H9 (cell line): Measurements from ENCODE around the gene HNRNPR. TPM values are rescaled to one million over a fixed set of nuclear protein-coding genes. Genes with fewer than 3 reads are reported as not detected.

ENCODE experiments used
- DNase-seq: peaks from one replicate; pipeline ENCODE4 v3.0.0-alpha.2; 2017
- H2AFZ ChIP-seq: one replicate; pipeline ENCODE4 v1.6.1; 2013; ENCODE audit warnings: mild to moderate bottlenecking, low read length, control low read depth, moderate library complexity
- H2AK5ac ChIP-seq: 2 replicates; pipeline ENCODE4 v1.6.1; 2013; ENCODE audit warnings: low read length, control low read depth, mixed read lengths; ENCODE audit not compliant: insufficient read length
- H2BK120ac ChIP-seq: one replicate; pipeline ENCODE4 v1.6.1; 2013; ENCODE audit warnings: low read depth, mild to moderate bottlenecking, low read length, control low read depth, inconsistent platforms; ENCODE audit not compliant: poor library complexity, severe bottlenecking
- H2BK12ac ChIP-seq: 2 replicates; pipeline ENCODE4 v1.6.1; 2013; ENCODE audit warnings: low read length, control low read depth, mixed read lengths, low read depth; ENCODE audit not compliant: insufficient read length
- H2BK15ac ChIP-seq: 2 replicates; pipeline ENCODE4 v1.6.1; 2013; ENCODE audit warnings: low read depth, low read length, control low read depth
- H2BK20ac ChIP-seq: one replicate; pipeline ENCODE4 v1.6.1; 2013; ENCODE audit warnings: low read depth, mild to moderate bottlenecking, low read length, control low read depth, inconsistent platforms; ENCODE audit not compliant: poor library complexity, severe bottlenecking
- H2BK5ac ChIP-seq: 2 replicates; pipeline ENCODE4 v1.6.1; 2013; ENCODE audit warnings: low read length, control low read depth, mixed read lengths; ENCODE audit not compliant: insufficient read length
- H3K14ac ChIP-seq: 2 replicates; pipeline ENCODE4 v1.6.1; 2013; ENCODE audit warnings: low read length, control low read depth; ENCODE audit not compliant: insufficient read depth
- H3K18ac ChIP-seq: 2 replicates; pipeline ENCODE4 v1.6.1; 2013; ENCODE audit warnings: low read depth, mild to moderate bottlenecking, mixed read lengths, low read length, control low read depth; ENCODE audit not compliant: insufficient read length
- H3K23ac ChIP-seq: 2 replicates; pipeline ENCODE4 v1.6.1; 2013; ENCODE audit warnings: low read length, control low read depth, mixed read lengths, low read depth; ENCODE audit not compliant: insufficient read length
- H3K23me2 ChIP-seq: 2 replicates; pipeline ENCODE4 v1.6.1; 2013; ENCODE audit warnings: low read depth, mild to moderate bottlenecking, mixed read lengths, low read length, control low read depth; ENCODE audit not compliant: insufficient read length, poor library complexity, severe bottlenecking
- H3K27ac ChIP-seq: 2 replicates; pipeline ENCODE4 v1.5.1; 2013; ENCODE audit warnings: low read length, control low read depth, mixed read lengths, low read depth; ENCODE audit not compliant: insufficient read length
- H3K27me3 ChIP-seq: 2 replicates; pipeline ENCODE4 v1.6.1; 2013; ENCODE audit warnings: low read length, control low read depth, inconsistent platforms; ENCODE audit not compliant: insufficient read depth
- H3K4ac ChIP-seq: 2 replicates; pipeline ENCODE4 v1.6.1; 2013; ENCODE audit warnings: low read depth, mild to moderate bottlenecking, control low read depth, inconsistent platforms, low read length, moderate library complexity
- H3K4me1 ChIP-seq: 2 replicates; pipeline ENCODE4 v1.6.1; 2013; ENCODE audit warnings: low read length, control low read depth, inconsistent platforms; ENCODE audit not compliant: insufficient read depth
- H3K4me2 ChIP-seq: 2 replicates; pipeline ENCODE4 v1.6.1; 2013; ENCODE audit warnings: low read length, control low read depth, mixed read lengths; ENCODE audit not compliant: insufficient read length, insufficient read depth
- H3K56ac ChIP-seq: 2 replicates; pipeline ENCODE4 v1.6.1; 2013; ENCODE audit warnings: low read depth, mild to moderate bottlenecking, mixed read lengths, low read length, control low read depth; ENCODE audit not compliant: insufficient read length
- H3K79me1 ChIP-seq: 2 replicates; pipeline ENCODE4 v1.6.1; 2013; ENCODE audit warnings: low read depth, mild to moderate bottlenecking, moderate library complexity, low read length, control low read depth, inconsistent platforms; ENCODE audit not compliant: insufficient read depth, poor library complexity, severe bottlenecking
- H3K79me2 ChIP-seq: 2 replicates; pipeline ENCODE4 v1.6.1; 2013; ENCODE audit warnings: low read length, control low read depth, inconsistent platforms; ENCODE audit not compliant: insufficient read depth
- H3K9ac ChIP-seq: 2 replicates; pipeline ENCODE4 v1.6.1; 2013; ENCODE audit warnings: low read length, control low read depth, mixed read lengths; ENCODE audit not compliant: insufficient read length; ENCODE audit errors: extremely low read depth
- H3K9me3 ChIP-seq: one replicate; pipeline ENCODE4 v1.6.1; 2013; ENCODE audit warnings: low read depth, low read length, inconsistent platforms; ENCODE audit not compliant: control insufficient read depth
- H3T11ph ChIP-seq: one replicate; pipeline ENCODE4 v1.6.1; 2013; ENCODE audit warnings: mild to moderate bottlenecking, low read length, control low read depth, inconsistent platforms
- H4K20me1 ChIP-seq: one replicate; pipeline ENCODE4 v1.6.1; 2013; ENCODE audit not compliant: control insufficient read depth, insufficient read length, insufficient read depth
- H4K5ac ChIP-seq: 2 replicates; pipeline ENCODE4 v1.6.1; 2013; ENCODE audit warnings: low read depth, mild to moderate bottlenecking, mixed read lengths, low read length, control low read depth; ENCODE audit not compliant: insufficient read length
- H4K8ac ChIP-seq: replicated peaks from 2 replicates; pipeline ENCODE4 v1.6.1; 2013; ENCODE audit warnings: low read length, control low read depth, mixed read lengths, low read depth; ENCODE audit not compliant: insufficient read length
- H4K91ac ChIP-seq: 2 replicates; pipeline ENCODE4 v1.6.1; 2013; ENCODE audit warnings: low read depth, mild to moderate bottlenecking, moderate library complexity, mixed read lengths, low read length, control low read depth; ENCODE audit not compliant: insufficient read length
- H3K27ac Mint-ChIP-seq, 3 experiments: 2 replicates in 2 of 3; 3 replicates in 1 of 3; pipeline ENCODE4 v1.8.0; 2020 to 2021; ENCODE audit warnings: mixed read lengths in 3 of 3, mild to moderate bottlenecking in 1 of 3, moderate library complexity in 1 of 3
- H3K27me3 Mint-ChIP-seq: 2 replicates; pipeline ENCODE4 v1.8.0; 2021; ENCODE audit warnings: low read depth, mild to moderate bottlenecking, moderate library complexity, mixed read lengths
- H3K36me3 Mint-ChIP-seq, 3 experiments: 2 replicates in 2 of 3; 3 replicates in 1 of 3; pipeline ENCODE4 v1.8.0; 2020 to 2021; ENCODE audit warnings: low read depth in 3 of 3, mixed read lengths in 3 of 3; ENCODE audit not compliant: insufficient read depth in 1 of 3
- H3K4me1 Mint-ChIP-seq, 2 experiments: 2 replicates each; pipeline ENCODE4 v1.8.0; 2020; ENCODE audit warnings: mixed read lengths in 2 of 2
- H3K4me3 Mint-ChIP-seq, 2 experiments: 2 replicates in 1 of 2; 3 replicates in 1 of 2; pipeline ENCODE4 v1.8.0; 2020 to 2021; ENCODE audit warnings: mild to moderate bottlenecking in 2 of 2, mixed read lengths in 2 of 2, moderate library complexity in 1 of 2
- H3K9me3 Mint-ChIP-seq, 2 experiments: 2 replicates in 1 of 2; 3 replicates in 1 of 2; pipeline ENCODE4 v1.8.0; 2020; ENCODE audit warnings: mild to moderate bottlenecking in 2 of 2, mixed read lengths in 2 of 2, moderate library complexity in 1 of 2
- WGBS: extraction: QIAGEN DNeasy Blood & Tissue Kit; methylation state at CpG from one replicate; pipeline ENCODE4 v1.1.7; 2013; ENCODE audit warnings: missing lambda C conversion rate, low lambda C conversion rate, mixed read lengths; ENCODE audit not compliant: insufficient read length; ENCODE audit errors: extremely low coverage; 5-methylcytosine and 5-hydroxymethylcytosine counted together
- total RNA-seq: library from RNA; stranded (reverse); gene quantifications from 2 replicates; pipeline ENCODE4 v1.2.1, GENCODE V29; 2021
- TF ChIP-seq, protein P1 (sequence below): fragments of 200-600 bp; sonication (generic); conservative IDR thresholded peaks from 3 replicates; pipeline ENCODE4 v1.8.0; 2021; ENCODE audit warnings: antibody characterized with exemption, mild to moderate bottlenecking

HNRNPR gene
- total RNA-seq, 1 experiment from 2014 or later: 196 TPM

DNA sequence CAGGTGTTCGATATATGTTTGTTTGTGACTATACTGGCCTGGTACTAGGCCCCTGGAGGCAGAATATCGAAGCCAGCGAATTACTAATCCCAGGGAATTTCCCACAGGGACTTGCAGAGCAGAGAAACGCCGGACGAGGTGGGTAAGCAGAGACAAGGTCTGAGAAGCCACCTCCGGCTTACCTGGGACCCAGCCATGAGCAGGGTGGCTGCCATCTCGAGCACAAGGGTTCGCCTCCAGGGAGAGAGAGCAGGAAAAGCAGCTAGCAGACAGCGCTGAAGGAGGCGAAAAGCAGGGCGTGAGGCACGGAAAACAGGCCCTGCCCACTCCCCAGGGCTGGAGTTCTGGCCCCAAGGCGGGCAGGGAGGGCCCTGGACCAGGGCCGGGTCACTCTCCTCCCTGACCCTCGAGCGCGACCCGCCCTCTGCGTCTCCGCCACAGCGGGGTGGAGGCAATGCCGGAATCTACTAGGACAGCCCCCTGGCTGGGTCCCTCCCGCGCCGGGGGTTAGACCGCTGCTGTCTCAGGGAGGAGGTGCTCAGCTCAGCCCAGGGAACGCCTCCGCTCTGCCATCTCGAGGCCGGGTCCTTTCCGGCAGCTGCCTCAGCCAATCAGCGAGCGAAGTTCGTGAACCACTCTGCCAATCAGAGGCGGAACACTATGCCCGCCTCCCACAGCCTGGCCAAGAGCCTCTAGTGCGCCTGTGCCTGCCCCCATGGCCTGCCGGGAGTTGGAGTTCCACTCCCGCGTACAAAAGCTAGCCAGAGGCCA lies 23.9 kb upstream of the HNRNPR start:
- H4K91ac ChIP-seq: no peak overlapping the region
- H2BK5ac ChIP-seq: no peak overlapping the region
- peaks cover 3% of the 10 kb centered on the region for H4K20me1 ChIP-seq
- no peak overlapping the region for H2AK5ac ChIP-seq
- Mint-ChIP-seq H3K4me1 (peaks cover 27 to 36% of the 10 kb centered on the region in 2 experiments), H3K27me3 (peaks cover 53% of the 10 kb centered on the region), H3K36me3 (peaks cover 2 to 6% (median 6%) of the 10 kb centered on the region in 3 experiments), H3K9me3 (peaks cover 25 to 37% of the 10 kb centered on the region in 2 experiments), H3K27ac (peak overlapping the region; percentile 59 to 96 (median 93); a peak in 4 of 7 replicates), H3K4me3 (peak overlapping the region; percentile 84 to 94)
- DNase-seq: peak; percentile 99
- H3K4ac ChIP-seq: no peak overlapping the region
- no peaks in the 10 kb centered on the region for H3K79me1 ChIP-seq
- no peak overlapping the region for H4K5ac ChIP-seq
- H3K9me3 ChIP-seq: peaks cover 7% of the 10 kb centered on the region
- no CpG with 5 or more reads among the region's 41 CpGs for WGBS
- no peaks in the 10 kb centered on the region; the same call in 1 of the 2 replicates for H3K4me1 ChIP-seq
- no peak overlapping the region for H3K9ac ChIP-seq
- H3K23ac ChIP-seq: no peak overlapping the region
- H3K4me2 ChIP-seq: peak overlapping the region; percentile 81
- no peak overlapping the region for H3K56ac ChIP-seq
- H2BK12ac ChIP-seq: no peak overlapping the region
- H2BK20ac ChIP-seq: no peak overlapping the region
- H3T11ph ChIP-seq: no peak overlapping the region
- no peak overlapping the region for H3K18ac ChIP-seq
- no peak overlapping the region for H3K27ac ChIP-seq
- no peak overlapping the region for H4K8ac ChIP-seq
- H3K27me3 ChIP-seq: peaks cover 52% of the 10 kb centered on the region
- H2BK15ac ChIP-seq: no peak overlapping the region
- H2BK120ac ChIP-seq: no peak overlapping the region
- H2AFZ ChIP-seq: peak overlapping the region; percentile 17
- no peaks in the 10 kb centered on the region for H3K79me2 ChIP-seq
- no peak overlapping the region for H3K14ac ChIP-seq
- peaks cover 5% of the 10 kb centered on the region for H3K23me2 ChIP-seq
- TF ChIP-seq, protein P1, sequence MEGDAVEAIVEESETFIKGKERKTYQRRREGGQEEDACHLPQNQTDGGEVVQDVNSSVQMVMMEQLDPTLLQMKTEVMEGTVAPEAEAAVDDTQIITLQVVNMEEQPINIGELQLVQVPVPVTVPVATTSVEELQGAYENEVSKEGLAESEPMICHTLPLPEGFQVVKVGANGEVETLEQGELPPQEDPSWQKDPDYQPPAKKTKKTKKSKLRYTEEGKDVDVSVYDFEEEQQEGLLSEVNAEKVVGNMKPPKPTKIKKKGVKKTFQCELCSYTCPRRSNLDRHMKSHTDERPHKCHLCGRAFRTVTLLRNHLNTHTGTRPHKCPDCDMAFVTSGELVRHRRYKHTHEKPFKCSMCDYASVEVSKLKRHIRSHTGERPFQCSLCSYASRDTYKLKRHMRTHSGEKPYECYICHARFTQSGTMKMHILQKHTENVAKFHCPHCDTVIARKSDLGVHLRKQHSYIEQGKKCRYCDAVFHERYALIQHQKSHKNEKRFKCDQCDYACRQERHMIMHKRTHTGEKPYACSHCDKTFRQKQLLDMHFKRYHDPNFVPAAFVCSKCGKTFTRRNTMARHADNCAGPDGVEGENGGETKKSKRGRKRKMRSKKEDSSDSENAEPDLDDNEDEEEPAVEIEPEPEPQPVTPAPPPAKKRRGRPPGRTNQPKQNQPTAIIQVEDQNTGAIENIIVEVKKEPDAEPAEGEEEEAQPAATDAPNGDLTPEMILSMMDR: no peak
